GM19455 (cell line): ENCODE data around the gene N4BP2L1.

Source experiments
- ATAC-seq: cut with Tn5 transposase; IDR thresholded peaks from one replicate; pipeline ENCODE4 v1.9.1; 2021; ENCODE audit not compliant: unreplicated experiment

The N4BP2L1 gene

DNA sequence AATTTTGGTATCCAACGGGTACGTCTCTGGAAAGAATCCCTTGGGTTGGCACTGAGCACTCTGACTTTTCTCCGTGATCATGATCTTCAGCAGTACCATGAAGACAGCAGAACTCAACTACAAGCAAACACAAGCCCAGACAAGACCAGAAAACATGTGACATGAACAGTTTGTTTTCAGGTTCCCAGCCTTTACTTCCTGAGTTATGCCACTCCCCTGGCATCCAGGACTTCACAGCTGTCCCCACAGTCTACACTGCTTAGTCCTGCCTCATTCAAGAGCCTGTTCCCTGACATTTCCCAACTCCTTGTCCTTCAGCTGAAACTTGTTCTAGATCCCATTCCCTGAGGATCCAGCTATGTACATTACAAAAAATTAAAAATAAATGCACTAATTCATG lies 4.9 kb upstream of the N4BP2L1 start:
- no peak for ATAC-seq

DNA sequence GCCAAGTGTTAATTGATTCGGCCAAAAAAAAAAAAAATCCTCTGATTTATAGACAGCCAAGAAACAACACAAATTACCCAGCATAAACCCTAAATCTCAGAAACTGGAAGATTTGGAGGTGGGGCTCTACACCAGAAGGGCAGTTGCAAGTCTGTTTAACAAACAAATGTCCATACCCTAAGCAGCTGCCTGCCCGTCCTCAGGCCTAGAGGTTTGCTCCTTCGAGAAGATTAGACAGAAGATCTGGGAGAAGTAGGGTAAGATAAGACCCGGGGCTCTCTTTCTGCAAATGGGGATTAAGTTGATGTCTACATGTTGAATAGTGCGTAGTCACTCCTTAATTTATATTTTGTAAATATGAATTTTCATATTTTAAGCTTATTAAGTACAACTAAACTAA lies 3.4 kb upstream of the N4BP2L1 start:
- no peak for ATAC-seq

DNA sequence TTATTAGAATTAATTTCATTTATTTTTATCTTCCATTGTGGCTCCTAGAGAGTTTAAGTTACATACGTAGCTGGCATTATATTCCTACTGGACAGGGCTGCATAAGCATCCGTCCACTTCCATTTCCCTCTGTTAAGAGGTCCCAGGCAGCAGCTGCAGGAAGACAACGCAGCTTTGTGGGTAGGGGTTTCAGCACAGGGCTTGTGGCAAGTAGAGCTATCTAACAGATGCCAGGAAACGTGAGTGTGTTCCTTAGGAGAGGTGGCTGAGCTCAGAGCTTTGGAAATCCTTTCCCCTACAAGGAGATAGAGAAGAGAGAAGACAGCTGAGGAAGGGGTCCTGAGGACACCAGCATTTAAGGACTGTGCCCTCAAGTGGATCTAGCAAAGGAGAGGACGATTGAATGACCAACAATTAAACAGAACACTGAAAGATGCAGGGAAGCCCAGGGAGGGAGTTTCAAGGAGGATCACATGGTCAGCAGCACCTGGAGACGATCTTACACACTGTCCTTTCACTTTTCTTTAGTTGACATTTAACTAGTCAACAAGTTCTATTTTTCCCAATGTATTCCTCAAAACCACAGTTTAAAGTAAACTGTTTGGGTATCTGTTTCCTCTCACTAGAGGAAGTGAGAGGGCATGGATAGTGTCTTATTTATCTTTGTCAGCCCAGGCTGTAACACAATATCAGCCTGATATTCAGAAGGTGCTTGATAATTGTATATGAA lies 2.3 kb upstream of the N4BP2L1 start:
- no peak for ATAC-seq

DNA sequence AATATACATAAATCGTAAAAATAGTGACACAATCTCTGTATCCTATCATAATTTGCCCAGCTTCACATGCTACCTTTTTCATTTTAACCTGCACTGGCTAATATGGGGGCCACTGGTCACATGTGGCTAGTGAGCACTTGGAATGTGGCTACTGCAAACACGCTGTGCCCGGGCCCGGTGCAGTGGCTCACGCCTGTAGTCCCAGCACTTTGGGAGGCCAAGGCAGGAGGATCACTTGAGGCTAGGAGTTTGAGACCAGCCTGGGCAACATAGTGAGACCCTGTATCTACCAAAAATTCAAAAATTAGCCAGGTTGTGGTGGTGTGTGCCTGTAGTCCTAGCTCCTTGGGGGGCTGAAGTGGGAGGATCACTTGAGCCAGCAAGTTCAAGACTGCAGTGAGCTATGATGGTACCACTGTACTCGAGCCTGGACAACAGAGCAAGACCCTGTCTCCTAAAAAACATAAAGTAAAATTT lies 1.5 kb upstream of the N4BP2L1 start:
- ATAC-seq = no peak

DNA sequence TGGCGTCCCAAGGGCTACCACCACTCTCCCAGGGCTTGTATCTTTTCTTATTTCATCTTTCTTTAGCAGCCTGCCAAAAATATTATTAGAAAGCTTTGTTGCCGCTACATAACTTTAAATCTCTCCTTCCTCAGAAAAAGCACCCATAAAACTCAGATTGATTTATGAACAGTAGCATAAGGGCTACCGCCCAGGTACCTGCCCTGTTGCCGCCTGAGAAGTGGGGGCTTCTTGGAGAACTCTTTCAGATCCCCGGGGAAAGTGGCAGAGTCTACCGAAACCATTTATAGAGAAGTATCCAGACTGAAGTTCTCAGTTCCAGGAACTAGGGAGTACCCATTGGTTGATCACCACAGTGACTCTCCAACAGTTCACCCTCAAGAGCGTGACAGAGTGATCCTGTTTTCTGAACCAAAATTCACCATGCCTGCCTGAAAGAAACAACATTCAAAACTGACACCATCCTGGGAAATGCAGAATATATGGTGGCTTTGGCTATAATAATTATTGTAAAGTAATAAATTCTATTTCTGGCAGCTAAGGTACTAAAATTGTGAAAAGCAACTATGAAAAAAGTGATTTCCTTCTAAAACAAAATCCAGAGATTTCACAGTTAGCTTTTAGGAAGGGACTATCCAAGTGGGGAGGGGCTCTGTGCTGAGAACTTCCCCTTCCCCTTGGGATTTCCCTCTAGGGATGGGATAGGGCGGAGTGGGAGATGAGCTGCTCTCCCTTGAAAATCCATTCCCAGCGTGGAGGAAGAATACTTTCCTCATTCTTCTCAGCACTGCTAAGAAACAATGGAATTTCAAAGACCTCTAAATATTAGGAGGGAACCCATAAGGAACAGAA lies 877 bp upstream of the N4BP2L1 start:
- no peak for ATAC-seq

DNA sequence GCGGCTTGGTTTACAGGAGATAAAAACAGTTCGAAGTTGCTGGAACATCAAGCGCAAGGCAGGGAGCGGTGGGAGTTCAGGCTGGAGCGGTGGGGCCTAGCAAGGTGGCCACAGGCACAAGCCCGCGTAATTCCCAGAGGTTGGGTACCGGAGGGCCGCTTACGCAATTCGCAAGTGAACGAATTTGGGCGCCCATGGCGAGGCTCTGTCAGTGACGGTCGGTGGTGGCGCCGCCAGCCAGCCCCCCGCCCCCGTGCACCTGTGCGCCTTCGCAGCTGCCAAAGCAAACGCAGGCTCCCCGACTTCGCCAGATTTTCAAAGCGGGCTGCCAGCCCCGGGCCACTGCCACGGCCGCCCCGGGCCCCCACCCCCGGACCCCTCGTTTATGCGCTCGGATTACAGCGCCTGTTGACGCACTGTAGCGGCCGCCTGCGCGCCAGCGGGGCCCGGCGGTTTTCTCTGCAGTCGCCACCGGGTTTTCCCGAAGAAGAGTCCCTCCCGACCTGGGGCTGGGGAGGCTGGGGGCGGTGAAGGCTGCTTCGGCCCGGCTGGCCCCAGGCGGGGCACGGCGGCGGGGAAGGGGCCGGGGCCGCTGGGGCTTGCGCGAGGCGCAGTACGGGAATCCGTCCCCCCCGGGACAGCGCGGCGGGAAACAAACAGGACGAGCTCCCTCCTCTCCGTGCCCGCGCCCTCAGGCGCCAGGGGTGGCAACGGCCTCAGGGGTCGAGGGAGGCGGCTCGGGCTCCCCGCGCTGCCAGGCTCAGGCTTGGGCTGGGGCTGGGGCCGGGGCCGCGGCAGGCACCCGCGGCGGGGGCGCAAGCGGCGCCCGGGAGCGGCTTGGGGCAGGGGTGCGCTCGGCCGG lies 709 bp downstream of the N4BP2L1 start:
- peak; percentile 27 for ATAC-seq

DNA sequence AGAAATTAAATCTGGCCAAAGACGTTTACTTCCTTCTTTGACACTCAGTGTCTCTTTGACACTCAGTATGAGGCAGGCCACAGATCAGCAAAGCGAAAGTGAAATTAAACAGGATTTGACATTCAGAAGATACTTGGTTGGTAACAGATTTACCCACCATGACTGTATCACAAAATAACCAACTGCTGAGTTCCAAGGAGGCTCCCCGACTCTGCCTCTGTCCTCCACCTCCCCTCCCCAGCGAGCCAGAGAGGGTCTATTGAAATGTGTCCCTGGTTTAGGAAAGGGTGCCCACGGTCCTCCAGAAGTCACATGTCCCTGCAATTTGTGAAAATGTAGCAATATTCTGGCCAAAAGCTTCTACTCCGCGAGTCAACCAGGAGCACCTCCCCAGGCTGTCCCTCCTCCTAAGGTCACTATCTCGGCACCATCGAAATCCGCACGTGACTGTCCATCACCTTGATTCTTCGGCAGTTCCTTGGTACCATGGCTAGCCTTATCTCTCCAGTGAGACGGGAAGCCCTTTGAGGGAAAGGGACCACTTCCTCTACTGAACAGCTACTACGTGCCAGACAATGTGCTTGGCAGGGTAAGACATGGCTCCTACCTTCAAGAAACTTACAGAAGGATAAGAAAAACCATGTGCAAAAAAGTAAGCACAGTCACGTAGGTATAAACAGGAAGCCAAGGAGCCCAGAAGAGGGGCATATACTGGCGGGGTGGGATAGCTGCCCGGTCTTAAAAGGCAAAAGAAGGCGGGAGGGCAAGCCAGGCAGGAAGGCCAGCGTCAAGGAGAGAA lies 1.5 kb downstream of the N4BP2L1 start:
- ATAC-seq = peak; percentile 44

DNA sequence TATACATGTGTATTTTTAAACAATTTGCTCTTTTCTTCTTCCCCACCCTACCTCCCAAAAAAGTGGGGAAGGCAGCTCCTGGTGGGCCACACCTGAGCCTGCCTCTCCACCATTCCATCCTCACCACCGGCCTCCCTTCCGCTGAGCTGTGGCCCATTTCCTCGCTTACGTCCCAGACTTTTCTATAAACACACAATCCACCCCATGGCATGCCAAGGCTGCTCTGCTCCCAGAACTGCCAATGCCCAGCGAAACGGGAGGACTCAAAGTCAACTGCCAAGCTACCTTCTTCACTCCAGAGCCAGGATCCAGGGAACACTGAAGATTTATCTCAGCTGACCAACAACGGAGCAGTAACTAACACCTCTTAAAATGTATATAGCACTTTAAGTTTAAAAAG lies 2.8 kb downstream of the N4BP2L1 start:
- ATAC-seq = no peak

DNA sequence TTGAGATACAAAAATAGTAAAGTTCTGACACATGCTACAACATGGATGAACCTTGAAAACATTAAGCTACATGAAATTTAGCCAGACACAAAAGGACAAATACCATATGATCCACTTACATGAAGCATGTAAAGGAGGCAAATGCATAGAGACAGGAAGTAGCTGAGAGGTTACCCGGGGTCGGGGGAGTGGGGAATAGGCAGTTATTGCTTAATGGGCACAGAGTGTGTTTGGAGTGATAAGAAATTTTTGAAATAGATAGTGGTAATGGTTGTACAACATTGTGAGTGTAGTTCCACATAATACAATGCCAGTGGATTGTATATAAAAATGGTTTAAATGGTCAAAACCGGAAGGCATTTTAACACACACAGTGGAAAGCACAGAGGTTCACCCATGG lies 4.3 kb downstream of the N4BP2L1 start:
- ATAC-seq = no peak

DNA sequence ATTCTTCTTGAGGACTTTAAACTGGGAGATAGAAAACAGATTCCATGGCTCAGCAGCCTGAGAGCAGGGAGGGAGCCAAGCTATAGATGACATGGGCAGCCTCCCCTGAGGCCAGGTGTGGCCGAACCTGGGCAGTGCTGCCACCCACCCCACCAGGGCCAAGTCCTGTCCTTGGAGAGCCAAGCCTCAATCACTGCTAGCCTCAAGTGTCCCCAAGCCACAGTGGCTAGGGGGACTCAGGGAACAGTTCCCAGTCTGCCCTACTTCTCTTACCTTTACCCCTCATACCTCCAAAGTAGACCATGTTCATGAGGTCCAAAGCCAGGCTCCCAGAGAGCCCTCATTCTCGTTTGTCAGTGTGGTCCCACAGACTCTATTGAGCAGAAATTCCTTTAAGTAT lies 8.1 kb downstream of the N4BP2L1 start:
- no peak for ATAC-seq

DNA sequence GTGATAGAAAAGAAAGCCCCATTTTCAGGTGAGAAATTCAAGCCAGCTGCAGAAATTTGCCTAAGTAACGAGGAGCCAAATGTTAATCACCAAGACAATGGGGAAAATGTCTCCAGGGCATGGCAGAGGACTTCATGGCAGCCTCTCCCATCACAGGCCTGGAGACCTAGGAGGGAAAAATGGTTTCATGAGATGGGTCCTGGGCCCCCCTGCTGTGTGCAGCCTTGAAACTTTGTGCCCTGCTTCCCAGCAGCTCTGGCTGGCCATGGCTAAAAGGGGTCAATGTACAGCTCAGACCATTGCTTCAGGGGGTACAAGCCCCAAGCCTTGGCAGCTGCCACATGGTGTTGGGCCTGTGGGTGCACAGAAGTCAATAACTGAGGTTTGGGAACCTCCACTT lies 9.9 kb downstream of the N4BP2L1 start:
- ATAC-seq = no peak

DNA sequence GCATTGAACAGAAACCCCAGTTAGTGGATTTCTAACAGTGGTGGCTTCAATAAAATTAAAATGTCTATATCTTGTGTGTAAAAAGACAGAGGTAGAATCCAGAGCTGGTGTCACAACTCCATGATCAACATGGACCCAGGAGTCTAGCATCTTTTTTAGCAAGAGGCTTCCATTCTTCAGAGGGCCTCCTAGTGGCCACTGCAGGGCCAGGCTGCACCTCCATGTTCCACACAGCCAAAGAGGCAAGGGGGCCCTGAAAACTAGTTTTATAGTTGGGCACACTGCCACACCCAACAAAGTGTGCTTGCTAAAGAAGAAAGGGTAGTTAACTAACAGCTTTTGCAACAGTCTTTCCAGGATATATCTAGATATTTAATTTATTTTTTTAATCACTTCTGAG lies 12.9 kb downstream of the N4BP2L1 start:
- no peak for ATAC-seq

DNA sequence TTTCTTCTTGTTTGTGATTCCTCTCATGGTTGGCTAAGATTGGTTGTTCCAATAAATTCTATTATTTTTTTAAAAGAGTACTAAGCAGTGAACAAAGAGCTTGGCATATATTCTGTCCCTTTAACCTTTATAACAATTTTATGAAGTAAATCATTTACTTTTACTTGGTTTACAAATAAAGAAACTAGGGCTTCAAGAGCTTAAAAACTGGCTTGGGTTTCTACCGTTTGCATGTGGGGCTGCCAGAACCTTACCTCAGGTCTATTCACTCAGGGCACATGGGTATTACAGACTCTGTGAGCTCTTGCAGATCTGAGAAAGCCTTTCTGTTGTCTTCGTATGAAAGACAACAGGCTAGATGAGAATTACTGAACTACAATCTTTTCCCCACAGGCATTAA lies 13.3 kb downstream of the N4BP2L1 start:
- ATAC-seq = no peak

DNA sequence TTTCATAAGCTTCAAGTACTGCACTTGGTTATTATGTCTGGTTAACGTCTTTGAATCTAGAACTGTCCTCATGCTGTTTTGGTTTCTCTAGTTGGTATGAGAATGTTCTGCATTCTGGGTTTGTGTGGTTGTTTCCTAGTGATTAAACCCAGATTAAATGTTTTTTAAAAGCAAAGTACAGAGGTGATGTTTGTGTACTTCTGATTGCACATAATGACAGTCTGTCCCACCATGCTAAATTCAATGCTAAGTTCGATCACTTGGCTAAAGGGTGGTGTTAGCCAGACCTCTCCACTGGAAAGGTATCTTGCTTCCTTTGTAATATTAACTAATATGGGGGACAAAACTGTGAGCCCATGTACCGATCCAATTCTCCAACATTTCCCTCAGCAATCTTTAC lies 14.6 kb downstream of the N4BP2L1 start:
- ATAC-seq = no peak

DNA sequence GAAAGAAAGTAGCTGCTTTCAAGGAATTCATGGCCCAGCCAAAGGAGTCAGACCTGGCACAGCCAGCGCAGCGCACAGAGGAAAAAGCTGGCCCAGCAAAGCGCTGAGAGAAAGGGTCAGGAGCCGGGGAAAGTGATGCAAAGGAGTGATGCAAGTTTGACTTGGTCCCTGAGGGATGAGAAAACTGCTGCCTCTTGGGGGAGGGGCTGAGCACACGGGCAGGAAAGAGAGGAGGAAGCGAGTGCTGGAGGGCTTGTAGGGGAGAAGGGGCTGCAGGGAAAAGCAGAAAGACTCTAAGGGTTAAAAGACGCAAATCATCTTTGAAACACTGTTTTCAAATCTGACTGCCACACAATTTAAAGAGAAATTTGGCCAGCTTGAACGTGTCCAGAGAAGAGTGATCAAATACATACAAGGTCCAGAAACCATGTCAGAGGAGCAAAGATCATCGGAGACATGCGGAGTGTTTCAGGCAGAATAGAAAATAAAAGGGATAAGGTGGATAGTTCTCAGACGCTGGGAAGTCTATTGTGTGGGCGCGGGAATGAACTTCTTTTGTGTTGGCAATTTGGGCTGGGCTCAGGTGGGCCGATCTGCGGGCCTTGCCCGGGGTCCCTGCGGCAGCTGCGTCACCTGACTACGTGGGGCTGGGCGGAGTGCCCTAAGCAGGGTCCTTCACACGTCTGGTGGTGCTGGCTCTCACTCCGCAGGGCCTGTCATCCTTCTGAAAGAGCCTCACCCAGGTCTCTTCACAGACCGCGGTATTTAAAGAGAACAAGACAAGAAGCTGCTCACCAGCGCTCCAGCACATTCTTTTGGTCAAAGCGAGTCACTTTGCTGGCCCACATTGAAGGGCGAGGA lies 18.1 kb downstream of the N4BP2L1 start:
- no peak for ATAC-seq

DNA sequence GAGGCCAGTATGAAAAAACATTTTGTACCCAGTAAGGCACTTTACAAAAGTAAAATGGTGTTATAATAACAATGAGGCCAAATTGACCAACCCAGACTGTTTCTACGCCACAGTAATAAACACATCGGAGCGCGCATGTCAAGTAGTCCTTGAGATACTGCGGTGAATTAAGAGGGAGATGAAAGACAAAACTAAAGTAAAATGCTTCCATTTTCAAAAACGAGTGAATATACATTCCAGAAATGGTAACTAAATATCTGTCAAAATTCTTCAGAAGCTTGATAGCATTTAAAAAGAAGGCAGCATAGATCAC lies 19.0 kb downstream of the N4BP2L1 start:
- no peak for ATAC-seq

DNA sequence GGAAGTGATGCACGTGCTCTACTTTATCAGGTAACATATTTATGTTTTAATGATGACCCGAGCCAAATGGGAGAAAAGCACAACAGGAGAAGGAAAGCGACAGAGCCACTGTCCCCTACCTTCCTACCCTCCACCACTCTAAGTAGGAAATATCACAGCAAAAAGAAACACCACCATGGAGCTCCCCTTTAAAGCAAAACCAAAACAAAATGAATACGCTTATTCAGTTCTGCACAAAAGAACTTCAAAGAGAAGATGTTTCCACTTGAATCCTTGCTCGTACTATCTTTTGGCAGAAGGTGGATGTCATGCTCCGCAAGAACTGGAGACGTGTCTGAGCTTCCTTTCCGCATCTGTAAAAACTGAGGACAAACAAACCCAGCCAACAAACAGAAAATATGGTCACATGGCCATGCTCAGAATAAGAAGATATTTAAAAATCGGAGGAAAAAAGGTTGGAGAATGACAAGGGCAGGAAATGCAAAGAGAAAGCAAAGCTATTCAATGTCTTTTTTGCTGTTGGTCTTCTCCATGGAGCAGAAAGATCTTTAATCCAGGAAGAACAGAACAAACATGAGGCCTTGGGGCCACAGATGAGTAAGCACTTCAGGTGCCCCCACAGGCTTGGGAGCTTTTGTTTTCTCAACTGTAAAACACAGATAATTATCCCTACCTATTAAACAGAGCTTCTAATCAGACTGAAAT lies 19.5 kb downstream of the N4BP2L1 start:
- ATAC-seq = peak; percentile 10

DNA sequence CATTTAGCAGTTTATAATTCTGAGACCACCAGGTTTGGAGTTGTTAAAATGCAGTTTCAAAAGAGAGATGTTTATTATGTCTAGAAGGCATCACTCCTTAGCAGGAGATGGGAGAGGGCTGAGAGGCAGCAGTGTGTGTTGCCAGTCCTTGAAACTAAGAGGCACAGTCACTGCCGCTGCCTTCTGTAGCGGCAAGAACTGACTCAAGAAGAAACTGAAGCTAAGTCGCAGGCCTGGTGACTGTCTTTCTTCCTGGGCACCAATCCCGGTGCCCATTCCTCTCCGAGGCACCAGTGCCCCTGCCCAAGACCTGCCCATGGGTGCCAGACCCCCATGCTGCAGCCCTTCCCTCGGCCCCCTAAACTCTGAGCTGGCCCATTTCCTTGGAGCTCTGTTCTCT lies 20.1 kb downstream of the N4BP2L1 start:
- ATAC-seq = peak; percentile 75

DNA sequence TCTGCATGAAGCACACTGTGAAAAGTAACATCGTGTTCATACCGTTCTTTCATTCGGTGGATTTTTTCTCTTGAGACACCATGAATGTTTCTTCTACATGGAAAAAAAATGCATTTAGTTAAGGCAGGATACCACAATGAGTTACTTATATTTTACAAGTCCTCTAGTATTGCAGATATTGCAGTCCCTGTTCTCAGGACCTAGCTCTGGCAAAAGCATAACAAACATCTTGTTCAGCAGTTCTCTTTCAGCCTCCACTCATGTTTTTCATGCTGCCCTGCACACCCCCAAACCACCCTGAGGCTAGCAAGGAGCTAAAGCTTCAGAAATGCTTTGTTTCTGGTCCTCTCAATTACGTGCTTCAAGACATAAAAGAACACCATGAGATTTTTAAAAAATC lies 24.8 kb downstream of the N4BP2L1 start:
- ATAC-seq = no peak
